ENCODE results near the gene C1QL2.

C1QL2 gene

DNA sequence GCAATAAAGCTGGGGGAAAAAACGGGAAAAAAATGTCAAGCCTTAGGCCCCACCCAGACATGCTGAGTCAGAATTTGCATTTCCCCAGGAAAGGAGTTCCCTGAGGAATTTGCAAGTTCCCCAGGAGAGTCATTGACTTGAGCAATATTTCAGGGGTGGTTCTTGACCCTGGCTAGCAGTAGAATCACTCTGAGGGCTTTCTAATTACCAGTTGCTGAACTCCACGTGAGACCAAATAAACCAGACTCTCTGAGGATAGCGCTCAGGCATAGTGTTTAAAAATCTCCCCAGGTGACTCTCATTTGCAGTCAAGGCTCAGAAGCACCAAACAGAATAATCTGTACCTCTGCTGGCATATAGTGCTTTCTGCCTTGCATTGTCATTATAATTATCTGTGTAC is 48.7 kb downstream of the C1QL2 start:
- no peak for DNase-seq (ENCODE audit: low spot score)
- TF ChIP-seq, protein P1, sequence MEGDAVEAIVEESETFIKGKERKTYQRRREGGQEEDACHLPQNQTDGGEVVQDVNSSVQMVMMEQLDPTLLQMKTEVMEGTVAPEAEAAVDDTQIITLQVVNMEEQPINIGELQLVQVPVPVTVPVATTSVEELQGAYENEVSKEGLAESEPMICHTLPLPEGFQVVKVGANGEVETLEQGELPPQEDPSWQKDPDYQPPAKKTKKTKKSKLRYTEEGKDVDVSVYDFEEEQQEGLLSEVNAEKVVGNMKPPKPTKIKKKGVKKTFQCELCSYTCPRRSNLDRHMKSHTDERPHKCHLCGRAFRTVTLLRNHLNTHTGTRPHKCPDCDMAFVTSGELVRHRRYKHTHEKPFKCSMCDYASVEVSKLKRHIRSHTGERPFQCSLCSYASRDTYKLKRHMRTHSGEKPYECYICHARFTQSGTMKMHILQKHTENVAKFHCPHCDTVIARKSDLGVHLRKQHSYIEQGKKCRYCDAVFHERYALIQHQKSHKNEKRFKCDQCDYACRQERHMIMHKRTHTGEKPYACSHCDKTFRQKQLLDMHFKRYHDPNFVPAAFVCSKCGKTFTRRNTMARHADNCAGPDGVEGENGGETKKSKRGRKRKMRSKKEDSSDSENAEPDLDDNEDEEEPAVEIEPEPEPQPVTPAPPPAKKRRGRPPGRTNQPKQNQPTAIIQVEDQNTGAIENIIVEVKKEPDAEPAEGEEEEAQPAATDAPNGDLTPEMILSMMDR (IDR thresholded peaks at IDR 0.05) = no peak
- Histone ChIP-seq H3K4me3 (no peak overlapping the region), H3K27ac (no peak overlapping the region)

DNA sequence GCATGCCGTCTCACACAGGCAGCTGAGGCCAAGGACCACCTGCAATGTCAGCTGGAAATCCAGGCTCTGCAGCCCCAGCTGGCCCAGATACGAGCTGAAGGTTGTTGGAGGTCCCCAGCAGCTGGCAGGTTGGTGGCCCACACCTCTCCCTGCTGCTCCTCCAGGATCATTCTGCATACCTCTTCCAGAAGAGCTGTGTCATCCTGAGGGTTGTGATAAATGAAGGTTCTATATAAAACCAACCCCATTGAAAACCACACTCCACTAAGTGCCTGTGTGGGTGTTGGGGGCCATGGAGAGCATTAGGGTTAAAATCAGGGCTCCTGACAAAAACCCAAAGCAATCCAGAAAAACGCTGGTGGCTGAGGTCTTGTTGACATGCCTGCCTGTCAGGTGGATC is 50.4 kb downstream of the C1QL2 start:
- H3K4me3 ChIP-seq = no peak overlapping the region
- H3K27ac ChIP-seq = no peak overlapping the region
- no peak for DNase-seq (ENCODE audit: low spot score)
- TF ChIP-seq, protein P1 (IDR thresholded peaks at IDR 0.05) = no peak

DNA sequence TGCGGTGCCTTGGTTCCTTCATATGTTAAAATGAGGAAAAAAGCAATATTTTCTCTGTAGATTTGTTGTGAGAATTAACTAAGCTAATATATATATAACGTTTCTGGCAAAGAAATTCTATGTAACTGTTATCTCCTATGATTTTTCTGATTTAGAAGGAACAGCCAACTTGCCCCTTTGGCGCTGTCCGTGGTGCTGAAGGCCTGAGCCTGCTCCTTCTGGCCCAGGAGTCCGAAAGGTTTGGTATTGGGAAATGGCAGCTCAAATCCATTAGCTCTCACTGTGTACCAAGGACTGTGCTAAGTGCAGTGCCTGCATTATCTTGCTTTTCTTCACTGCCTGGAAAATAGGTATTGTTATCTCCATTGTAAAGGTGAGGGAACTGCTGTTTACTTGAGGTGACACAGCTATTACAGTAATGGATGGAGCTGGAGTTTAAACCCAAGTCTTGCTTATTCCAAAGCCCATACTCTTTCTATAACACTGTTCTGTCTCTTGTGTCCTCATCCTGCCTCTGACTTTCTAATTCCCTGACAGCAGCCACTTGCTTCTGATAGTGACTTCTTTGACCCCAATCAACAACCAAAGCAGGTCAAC is 52.2 kb downstream of the C1QL2 start:
- DNase-seq (ENCODE audit: low spot score) = peak; percentile 8

More for the DNA sequence above, 52.2 kb downstream of the C1QL2 start:
- Histone ChIP-seq H3K27ac (no peak overlapping the region), H3K4me3 (no peak overlapping the region)
- TF ChIP-seq, protein P1 (IDR thresholded peaks at IDR 0.05) = no peak
